BE2C (cell line): ENCODE data around the gene ADRM1.

ENCODE experiments used
- DNase-seq: peaks from one replicate; pipeline ENCODE4 v3.0.0-alpha.2; 2020
- H3K27me3 ChIP-seq: fragments of 250-450 bp; sonication (Bioruptor Pico); 2 replicates; pipeline ENCODE4 v1.5.1; 2020; ENCODE audit warnings: mild to moderate bottlenecking
- H3K36me3 ChIP-seq: fragments of 250-450 bp; sonication (Bioruptor Pico); 2 replicates; pipeline ENCODE4 v1.5.1; 2020; ENCODE audit warnings: mild to moderate bottlenecking
- H3K4me1 ChIP-seq: fragments of 250-450 bp; sonication (Bioruptor Pico); 2 replicates; pipeline ENCODE4 v1.5.1; 2020
- H3K4me3 ChIP-seq: 2 replicates; pipeline ENCODE4 v1.5.1; 2011; ENCODE audit warnings: low read depth, low read length
- H3K9me3 ChIP-seq: fragments of 250-450 bp; sonication (Bioruptor Pico); 2 replicates; pipeline ENCODE4 v1.5.1; 2020
- CTCF ChIP-seq: IDR thresholded peaks from 2 replicates; pipeline ENCODE4 v1.5.1; 2012; ENCODE audit warnings: mild to moderate bottlenecking, low read depth, low read length

Gene ADRM1

GRCh38 chr20:62309947-62310756 lies 7.4 kb downstream of the ADRM1 start:
- Histone ChIP-seq H3K4me3 (no peak overlapping the region), H3K9me3 (no peaks in the 10 kb centered on the region), H3K27me3 (no peaks in the 10 kb centered on the region), H3K36me3 (peaks cover 41% of the 10 kb centered on the region), H3K4me1 (no peaks in the 10 kb centered on the region)
- TF ChIP-seq CTCF: no peak
- DNase-seq: no peak

GRCh38 chr20:62310757-62311121 lies 7.9 kb downstream of the ADRM1 start:
- H3K4me3 ChIP-seq: no peak overlapping the region
- no peaks in the 10 kb centered on the region for H3K9me3 ChIP-seq
- DNase-seq: no peak
- no peaks in the 10 kb centered on the region for H3K4me1 ChIP-seq
- H3K27me3 ChIP-seq: no peaks in the 10 kb centered on the region
- no peak for TF ChIP-seq CTCF
- peaks cover 35% of the 10 kb centered on the region for H3K36me3 ChIP-seq

GRCh38 chr20:62311150-62311549 lies 8.4 kb downstream of the ADRM1 start:
- TF ChIP-seq CTCF: no peak
- H3K36me3 ChIP-seq: peaks cover 31% of the 10 kb centered on the region

GRCh38 chr20:62311832-62312661 lies 9.2 kb downstream of the ADRM1 start:
- Histone ChIP-seq H3K4me1 (no peaks in the 10 kb centered on the region), H3K4me3 (no peak overlapping the region), H3K27me3 (no peaks in the 10 kb centered on the region), H3K36me3 (peaks cover 22% of the 10 kb centered on the region), H3K9me3 (no peaks in the 10 kb centered on the region)
- TF ChIP-seq CTCF: no peak
- DNase-seq: no peak

More at GRCh38 chr20:62311150-62311549, 8.4 kb downstream of the ADRM1 start:
- no peak for DNase-seq
- Histone ChIP-seq H3K9me3 (no peaks in the 10 kb centered on the region), H3K4me3 (no peak overlapping the region), H3K27me3 (no peaks in the 10 kb centered on the region), H3K4me1 (no peaks in the 10 kb centered on the region)

- no peaks in the 10 kb centered on the region for H3K4me1 ChIP-seq
- H3K9me3 ChIP-seq: no peaks in the 10 kb centered on the region
- no peaks in the 10 kb centered on the region for H3K27me3 ChIP-seq
- no peak overlapping the region for H3K4me3 ChIP-seq
- DNase-seq: no peak
- peaks cover 16% of the 10 kb centered on the region for H3K36me3 ChIP-seq
- TF ChIP-seq CTCF: no peak
Observed at GRCh38 chr20:62312662-62312977, 9.8 kb downstream of the ADRM1 start.

- H3K4me1 ChIP-seq: no peaks in the 10 kb centered on the region
- H3K4me3 ChIP-seq: no peak overlapping the region
- DNase-seq: no peak
- peaks cover 12% of the 10 kb centered on the region for H3K36me3 ChIP-seq
- no peaks in the 10 kb centered on the region for H3K9me3 ChIP-seq
- no peak for TF ChIP-seq CTCF
- no peaks in the 10 kb centered on the region for H3K27me3 ChIP-seq
Observed at GRCh38 chr20:62313021-62313420, 10.2 kb downstream of the ADRM1 start.
